IMR-90 (cell line): ENCODE data around the gene MS4A15. TPM values are rescaled to one million over a fixed set of nuclear protein-coding genes. Genes with fewer than 3 reads are reported as not detected.

Experiments
- ATAC-seq: fragments of 200-7000 bp; cut with Tn5 transposase; 2 replicates; pipeline ENCODE4 v1.9.1; 2020; ENCODE audit warnings: low read depth, mild to moderate bottlenecking, moderate library complexity
- BruUV-seq: library from RNA; stranded (reverse); fragments of 400-500 nt; replicated peaks from 2 replicates; lab custom pipeline; 2021; lab: Mats Ljungman, UMichigan
- CTCF ChIA-PET: fragments of 300-600 bp; formaldehyde crosslinking; extraction: SDS; loops from one replicate; lab custom pipeline; 2021; ENCODE audit warnings: antibody characterized with exemption; lab: Yijun Ruan, JAX
- POLR2A ChIA-PET: fragments of 300-600 bp; sonication (Branson Sonifier 250); formaldehyde crosslinking; loops from one replicate; lab custom pipeline; 2022; ENCODE audit warnings: antibody characterized with exemption; ENCODE audit not compliant: unreplicated experiment; lab: Charles Lee
- DNase-seq: peaks from one replicate; pipeline ENCODE4 v3.0.0; 2013
- H2AFZ ChIP-seq: replicated peaks from 2 replicates; pipeline ENCODE3; 2013; ENCODE audit warnings: low read length, mild to moderate bottlenecking; ENCODE audit not compliant: poor library complexity
- H2AK5ac ChIP-seq: 2 replicates; pipeline ENCODE4 v1.6.1; 2013; ENCODE audit warnings: low read depth, low read length, inconsistent platforms
- H2AK9ac ChIP-seq: replicated peaks from 2 replicates; pipeline ENCODE3; 2013; ENCODE audit warnings: mild to moderate bottlenecking, low read depth, low read length, moderate library complexity; ENCODE audit not compliant: poor library complexity
- H2BK120ac ChIP-seq: 2 replicates; pipeline ENCODE4 v1.6.1; 2013; ENCODE audit warnings: low read depth, low read length, inconsistent platforms
- H2BK15ac ChIP-seq: 3 replicates; pipeline ENCODE4 v1.6.1; 2013; ENCODE audit warnings: low read depth, low read length, inconsistent platforms
- H2BK20ac ChIP-seq: 2 replicates; pipeline ENCODE4 v1.6.1; 2013; ENCODE audit warnings: low read depth, mild to moderate bottlenecking, inconsistent platforms, low read length, moderate library complexity
- H2BK5ac ChIP-seq: 2 replicates; pipeline ENCODE4 v1.6.1; 2013; ENCODE audit warnings: mild to moderate bottlenecking, low read depth, low read length, inconsistent platforms; ENCODE audit not compliant: poor library complexity, severe bottlenecking
- H3K14ac ChIP-seq: replicated peaks from 2 replicates; pipeline ENCODE4 v1.6.1; 2013; ENCODE audit warnings: low read depth, low read length, inconsistent platforms
- H3K18ac ChIP-seq: 2 replicates; pipeline ENCODE4 v1.6.1; 2013; ENCODE audit warnings: low read depth, low read length, control low read depth
- H3K23ac ChIP-seq: 2 replicates; pipeline ENCODE4 v1.6.1; 2013; ENCODE audit warnings: low read depth, low read length, inconsistent platforms
- H3K27ac ChIP-seq: 2 replicates; pipeline ENCODE4 v1.5.1; 2013; ENCODE audit warnings: mild to moderate bottlenecking, control low read depth, low read length; ENCODE audit not compliant: insufficient read depth
- H3K27me3 ChIP-seq: 2 replicates; pipeline ENCODE4 v1.6.1; 2013; ENCODE audit warnings: low read length; ENCODE audit not compliant: control insufficient read depth, insufficient read depth
- H3K36me3 ChIP-seq: 2 replicates; pipeline ENCODE4 v1.6.1; 2013; ENCODE audit warnings: low read length, mixed read lengths; ENCODE audit not compliant: control insufficient read depth, insufficient read depth
- H3K4ac ChIP-seq: 2 replicates; pipeline ENCODE4 v1.6.1; 2013; ENCODE audit warnings: low read depth, low read length, inconsistent platforms
- H3K4me1 ChIP-seq: 2 replicates; pipeline ENCODE4 v1.6.1; 2013; ENCODE audit warnings: low read length, mixed read lengths; ENCODE audit not compliant: control insufficient read depth, insufficient read depth
- H3K4me2 ChIP-seq: 2 replicates; pipeline ENCODE4 v1.6.1; 2013; ENCODE audit warnings: low read depth, mild to moderate bottlenecking, control low read depth, low read length, moderate library complexity
- H3K4me3 ChIP-seq: 2 replicates; pipeline ENCODE4 v1.5.1; 2013; ENCODE audit warnings: low read depth, mild to moderate bottlenecking, control low read depth, low read length, moderate library complexity; ENCODE audit not compliant: insufficient read depth
- H3K56ac ChIP-seq: 2 replicates; pipeline ENCODE4 v1.6.1; 2013; ENCODE audit warnings: low read length, inconsistent platforms; ENCODE audit not compliant: insufficient read depth; ENCODE audit errors: extremely low read depth
- H3K79me1 ChIP-seq, 2 experiments: 2 replicates each; pipeline ENCODE4 v1.6.1; 2013; ENCODE audit warnings: low read length in 2 of 2, inconsistent platforms in 1 of 2, low read depth in 1 of 2
- H3K9ac ChIP-seq: 2 replicates; pipeline ENCODE4 v1.6.1; 2013; ENCODE audit warnings: low read depth, low read length, control low read depth
- H3K9me1 ChIP-seq: 2 replicates; pipeline ENCODE4 v1.6.1; 2013; ENCODE audit warnings: low read length, inconsistent platforms; ENCODE audit not compliant: insufficient read depth
- H3K9me3 ChIP-seq: 2 replicates; pipeline ENCODE4 v1.6.1; 2013; ENCODE audit warnings: low read length; ENCODE audit not compliant: control insufficient read depth, insufficient read depth
- H4K20me1 ChIP-seq: 2 replicates; pipeline ENCODE4 v1.6.1; 2013; ENCODE audit warnings: low read length, inconsistent platforms; ENCODE audit not compliant: insufficient read depth
- H4K5ac ChIP-seq: 2 replicates; pipeline ENCODE4 v1.6.1; 2013; ENCODE audit warnings: mild to moderate bottlenecking, low read depth, low read length, control low read depth
- H4K8ac ChIP-seq, 2 experiments: 2 replicates each; pipeline ENCODE4 v1.6.1; 2013; ENCODE audit warnings: low read depth in 2 of 2, low read length in 2 of 2, control low read depth in 1 of 2, inconsistent platforms in 1 of 2
- H4K91ac ChIP-seq: 2 replicates; pipeline ENCODE4 v1.6.1; 2013; ENCODE audit warnings: low read depth, low read length, inconsistent platforms; ENCODE audit not compliant: insufficient read depth
- MAFK ChIP-seq: IDR thresholded peaks from 2 replicates; pipeline ENCODE4 v1.6.1; 2012; ENCODE audit warnings: low read depth, low read length, improper control_type of control experiment
- RFX5 ChIP-seq: IDR thresholded peaks from 2 replicates; pipeline ENCODE4 v1.8.0; 2012; ENCODE audit warnings: low read depth, mild to moderate bottlenecking, low read length, moderate library complexity
- SMC3 ChIP-seq: fragments of 150-350 bp; IDR thresholded peaks from 2 replicates; pipeline ENCODE4 v1.6.1; 2016; ENCODE audit warnings: low read depth, mild to moderate bottlenecking, antibody characterized with exemption, low read length, moderate library complexity
- WGBS, 2 experiments: methylation state at CpG; one replicate each; pipeline versions ENCODE4 v1.1.5 to v1.1.7; 2013; ENCODE audit warnings: missing lambda C conversion rate in 2 of 2; ENCODE audit not compliant: insufficient read length in 1 of 2; ENCODE audit errors: extremely low coverage in 2 of 2; 5-methylcytosine and 5-hydroxymethylcytosine counted together
- dilution Hi-C: fragments of 300-500 bp; cut with HindIII; formaldehyde crosslinking; loops from one replicate; pipeline ENCODE4 v1.14.3; 2018; ENCODE audit warnings: low sequenced_read_pairs; ENCODE audit not compliant: unreplicated experiment
- in situ Hi-C: fragments of 300-500 bp; cut with MboI; formaldehyde crosslinking; loops from 3 replicates; pipeline ENCODE4 v1.14.3; 2019; ENCODE audit warnings: low sequenced_read_pairs, inconsistent platforms, mixed read lengths
- intact Hi-C: fragments of 100-400 bp; cut with micrococcal nuclease; formaldehyde crosslinking; loops from 2 replicates; pipeline ENCODE4 v1.10.0; 2022
- polyA plus RNA-seq, 3 experiments: library from polyadenylated mRNA; depleted of rRNA; stranded (reverse); fragments of >200 nt; gene quantifications; 2 replicates each; pipeline ENCODE4 v1.2.3, GENCODE V29; 2012; ENCODE audit warnings: low replicate concordance in 1 of 3
- total RNA-seq: library from RNA; depleted of rRNA; stranded (reverse); fragments of >200 nt; gene quantifications from 2 replicates; pipeline ENCODE4 v1.2.3, GENCODE V29; 2012

MS4A15 gene
- total and polyA plus RNA-seq, 2 of the 4 experiments (the other 2 are of a cell fraction): not detected

GRCh38 chr11:60788401-60789125 lies 31.9 kb downstream of the MS4A15 start:
- BruUV-seq: no TSS peak
- WGBS, 2 experiments: 80% methylated on average over 1 of the region's 7 CpGs; no CpG with 5 or more reads in 1 of the 2 experiments
- peaks cover 7% of the 10 kb centered on the region; the same call in 1 of the 2 replicates for H3K9me3 ChIP-seq
- no peak overlapping the region; the same call in 1 of the 2 replicates for H3K4ac ChIP-seq
- intact Hi-C loops: no loop called here
- H2BK120ac ChIP-seq: no peak overlapping the region
- no peaks in the 10 kb centered on the region for H3K36me3 ChIP-seq
- H2AK9ac ChIP-seq: no peak overlapping the region
- H3K14ac ChIP-seq: no peak overlapping the region
- H2BK20ac ChIP-seq: no peak overlapping the region
- H3K56ac ChIP-seq: no peak overlapping the region
- DNase-seq (no peak), ATAC-seq (no peak)
- dilution Hi-C loops: no loop called here
- H4K20me1 ChIP-seq: no peaks in the 10 kb centered on the region
- ChIA-PET POLR2A (no interaction called here), CTCF (no interaction called here)
- no peaks in the 10 kb centered on the region for H3K79me1 ChIP-seq
- H3K18ac ChIP-seq: no peak overlapping the region
- H3K9me1 ChIP-seq: peaks cover 7% of the 10 kb centered on the region; the same call in 1 of the 2 replicates
- no peak overlapping the region for H4K91ac ChIP-seq
- H4K8ac ChIP-seq: no peak overlapping the region
- no peak overlapping the region for H2BK15ac ChIP-seq
- in situ Hi-C loops: no loop called here
- H3K9ac ChIP-seq: no peak overlapping the region
- no peak overlapping the region for H2BK5ac ChIP-seq
- H3K23ac ChIP-seq: no peak overlapping the region
- H3K4me1 ChIP-seq: peaks cover 5% of the 10 kb centered on the region
- H3K4me2 ChIP-seq: no peak overlapping the region
- no peak overlapping the region for H2AK5ac ChIP-seq
- no peak overlapping the region for H3K27ac ChIP-seq
- no peak overlapping the region for H3K4me3 ChIP-seq
- peaks cover 32% of the 10 kb centered on the region for H3K27me3 ChIP-seq
- TF ChIP-seq RFX5 (no peak), MAFK (no peak), SMC3 (no peak)
- H2AFZ ChIP-seq: no peak overlapping the region
- H4K5ac ChIP-seq: no peak overlapping the region
